GM10266 (cell line): ENCODE data around the gene C4A.
"Not testable (repeated sequence)": the region's sequence is repeated elsewhere in the genome, so short reads cannot be mapped to it uniquely, and the experiment has no call there.

Source experiments
- DNase-seq: peaks from one replicate; pipeline ENCODE4 v3.0.0; 2012; ENCODE audit errors: extremely low spot score
- TF ChIP-seq, protein P1 (sequence below): IDR thresholded peaks from 2 replicates; pipeline ENCODE4 v1.5.1; 2012; ENCODE audit warnings: mild to moderate bottlenecking, low read depth; ENCODE audit not compliant: control insufficient read depth, insufficient read depth; ENCODE audit errors: missing control alignments

Gene C4A

DNA sequence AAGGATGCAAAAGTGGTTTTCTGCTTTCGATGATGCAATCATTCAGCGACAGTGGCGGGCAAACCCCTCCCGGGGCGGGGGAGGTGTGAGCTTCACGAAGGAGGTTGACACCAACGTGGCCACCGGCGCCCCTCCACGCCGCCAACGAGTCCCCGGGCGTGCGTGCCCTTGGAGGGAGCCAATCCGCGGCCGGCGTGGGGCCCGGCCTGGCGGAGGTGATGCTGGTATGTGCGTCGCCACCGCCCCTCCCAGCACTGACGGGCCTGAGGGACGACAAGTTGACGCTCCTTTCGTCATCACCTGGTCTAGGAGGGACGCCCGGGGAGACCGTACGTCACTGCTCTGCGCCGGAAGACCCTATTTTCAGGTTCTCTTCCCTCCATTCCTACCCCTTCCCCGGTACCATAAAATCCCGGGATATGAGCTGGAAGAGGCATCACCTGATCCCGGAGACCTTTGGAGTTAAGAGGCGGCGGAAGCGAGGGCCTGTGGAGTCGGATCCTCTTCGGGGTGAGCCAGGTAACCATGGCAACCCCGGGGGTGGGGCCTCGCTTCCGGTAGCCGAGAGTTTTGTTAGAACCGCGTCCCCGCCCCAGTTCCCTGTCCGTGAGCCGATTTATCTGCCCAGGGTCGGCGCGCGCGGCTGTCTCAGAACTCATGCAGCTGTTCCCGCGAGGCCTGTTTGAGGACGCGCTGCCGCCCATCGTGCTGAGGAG lies 9.7 kb upstream of the C4A start, which contains the start of gene DXO:
Gene DXO (minus strand): TSS at position 146 of the 716 bp plus-strand sequence. CDS start 463 bp downstream, outside the sequence.
- DNase-seq = peak; percentile 99
- TF ChIP-seq, protein P1, sequence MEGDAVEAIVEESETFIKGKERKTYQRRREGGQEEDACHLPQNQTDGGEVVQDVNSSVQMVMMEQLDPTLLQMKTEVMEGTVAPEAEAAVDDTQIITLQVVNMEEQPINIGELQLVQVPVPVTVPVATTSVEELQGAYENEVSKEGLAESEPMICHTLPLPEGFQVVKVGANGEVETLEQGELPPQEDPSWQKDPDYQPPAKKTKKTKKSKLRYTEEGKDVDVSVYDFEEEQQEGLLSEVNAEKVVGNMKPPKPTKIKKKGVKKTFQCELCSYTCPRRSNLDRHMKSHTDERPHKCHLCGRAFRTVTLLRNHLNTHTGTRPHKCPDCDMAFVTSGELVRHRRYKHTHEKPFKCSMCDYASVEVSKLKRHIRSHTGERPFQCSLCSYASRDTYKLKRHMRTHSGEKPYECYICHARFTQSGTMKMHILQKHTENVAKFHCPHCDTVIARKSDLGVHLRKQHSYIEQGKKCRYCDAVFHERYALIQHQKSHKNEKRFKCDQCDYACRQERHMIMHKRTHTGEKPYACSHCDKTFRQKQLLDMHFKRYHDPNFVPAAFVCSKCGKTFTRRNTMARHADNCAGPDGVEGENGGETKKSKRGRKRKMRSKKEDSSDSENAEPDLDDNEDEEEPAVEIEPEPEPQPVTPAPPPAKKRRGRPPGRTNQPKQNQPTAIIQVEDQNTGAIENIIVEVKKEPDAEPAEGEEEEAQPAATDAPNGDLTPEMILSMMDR = no peak

DNA sequence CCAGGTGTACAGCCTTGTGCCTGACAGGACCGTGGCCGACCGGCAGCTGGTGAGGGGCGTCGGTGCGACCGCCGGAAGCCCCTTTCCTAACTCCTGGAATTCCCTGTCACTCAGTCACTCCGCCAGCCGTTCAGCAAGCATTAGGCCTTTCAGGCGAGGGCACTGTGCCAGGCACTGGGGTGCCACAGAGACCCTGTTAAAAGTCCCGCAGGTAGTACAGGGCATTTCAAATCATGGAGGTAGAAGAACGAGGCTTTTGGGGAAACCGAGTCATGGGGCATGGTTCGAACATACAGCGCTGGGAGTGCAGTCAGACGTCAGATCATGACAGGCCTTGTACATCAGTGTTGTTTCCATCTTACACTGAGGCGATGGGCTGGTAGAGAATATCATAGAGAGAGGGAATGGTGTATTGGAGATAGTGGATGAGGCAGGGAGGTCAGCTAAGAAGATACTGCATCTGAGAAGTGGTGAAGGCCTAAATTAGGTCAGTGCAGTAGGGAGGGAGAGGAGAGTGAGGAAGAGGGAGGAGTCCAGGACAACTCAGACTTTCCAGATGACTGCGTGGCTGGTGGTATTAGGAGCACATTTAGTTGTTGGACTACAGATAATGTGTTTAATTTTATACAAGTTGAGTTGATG lies 9.0 kb upstream of the C4A start:
- TF ChIP-seq, protein P1 = no peak
- peak; percentile 25 for DNase-seq

DNA sequence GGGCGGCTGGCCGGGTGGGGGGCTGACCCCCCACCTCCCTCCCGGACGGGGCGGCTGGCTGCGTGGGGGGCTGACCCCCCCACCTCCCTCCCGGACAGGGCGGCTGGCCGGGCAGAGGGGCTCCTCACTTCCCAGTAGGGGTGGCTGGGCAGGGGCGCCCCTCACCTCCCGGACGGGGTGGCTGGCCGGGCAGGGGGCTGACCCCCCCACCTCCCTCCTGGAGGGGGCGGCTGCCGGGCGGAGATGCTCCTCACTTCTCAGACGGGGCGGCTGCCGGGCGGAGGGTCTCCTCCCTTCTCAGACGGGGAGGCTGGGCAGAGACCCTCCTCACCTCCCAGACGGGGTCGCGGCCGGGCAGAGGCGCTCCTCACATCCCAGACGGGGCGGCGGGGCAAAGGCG lies 5.8 kb upstream of the C4A start:
- DNase-seq = not testable (repeated sequence)

DNA sequence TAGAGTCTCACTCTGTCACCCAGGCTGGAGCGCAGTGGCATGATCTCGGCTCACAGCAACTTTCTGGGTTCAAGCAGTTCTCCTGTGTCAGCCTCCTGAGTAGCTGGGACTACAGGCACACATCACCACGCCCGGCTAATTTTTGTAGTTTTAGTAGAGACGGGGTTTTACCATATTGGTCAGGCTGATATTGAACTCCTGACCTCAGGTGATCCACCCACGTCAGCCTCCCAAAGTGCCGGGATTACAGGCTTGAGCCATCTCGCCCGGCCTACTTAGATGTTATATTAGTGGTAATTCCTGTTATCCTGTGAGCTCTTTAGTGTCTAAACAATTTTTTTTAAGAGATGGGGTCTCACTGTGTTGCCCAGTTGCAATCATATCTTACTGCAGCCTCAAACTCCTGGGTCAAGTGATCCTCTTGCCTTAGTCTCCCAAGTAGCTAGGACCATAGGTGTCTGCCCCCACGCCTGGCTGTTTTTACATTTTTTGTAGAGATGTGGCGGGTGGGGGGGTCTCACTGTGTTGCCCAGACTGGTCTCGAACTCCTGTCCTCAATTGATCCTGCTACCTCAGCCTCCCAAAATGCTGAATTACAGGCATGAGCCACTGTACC lies 3.9 kb upstream of the C4A start:
- no peak for DNase-seq
- TF ChIP-seq, protein P1 = no peak

DNA sequence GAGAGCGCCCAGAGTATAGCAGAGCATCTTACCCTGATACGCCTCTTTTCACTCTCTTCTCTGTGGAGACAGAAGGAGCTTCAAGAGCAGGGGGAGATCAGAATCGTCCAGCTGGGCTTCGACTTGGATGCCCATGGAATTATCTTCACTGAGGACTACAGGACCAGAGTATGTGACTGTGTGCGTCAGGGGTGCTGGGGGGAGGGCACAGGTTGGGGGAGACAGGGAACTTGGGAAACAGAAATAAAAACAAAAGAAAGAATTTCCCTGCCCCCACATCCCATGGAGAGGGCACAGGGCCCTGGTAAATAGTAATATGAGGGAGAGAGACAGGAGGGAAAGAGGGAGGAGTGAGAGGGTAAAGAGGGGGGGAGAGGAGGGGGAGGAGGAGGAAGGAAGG lies 3.0 kb upstream of the C4A start:
- DNase-seq = no peak

DNA sequence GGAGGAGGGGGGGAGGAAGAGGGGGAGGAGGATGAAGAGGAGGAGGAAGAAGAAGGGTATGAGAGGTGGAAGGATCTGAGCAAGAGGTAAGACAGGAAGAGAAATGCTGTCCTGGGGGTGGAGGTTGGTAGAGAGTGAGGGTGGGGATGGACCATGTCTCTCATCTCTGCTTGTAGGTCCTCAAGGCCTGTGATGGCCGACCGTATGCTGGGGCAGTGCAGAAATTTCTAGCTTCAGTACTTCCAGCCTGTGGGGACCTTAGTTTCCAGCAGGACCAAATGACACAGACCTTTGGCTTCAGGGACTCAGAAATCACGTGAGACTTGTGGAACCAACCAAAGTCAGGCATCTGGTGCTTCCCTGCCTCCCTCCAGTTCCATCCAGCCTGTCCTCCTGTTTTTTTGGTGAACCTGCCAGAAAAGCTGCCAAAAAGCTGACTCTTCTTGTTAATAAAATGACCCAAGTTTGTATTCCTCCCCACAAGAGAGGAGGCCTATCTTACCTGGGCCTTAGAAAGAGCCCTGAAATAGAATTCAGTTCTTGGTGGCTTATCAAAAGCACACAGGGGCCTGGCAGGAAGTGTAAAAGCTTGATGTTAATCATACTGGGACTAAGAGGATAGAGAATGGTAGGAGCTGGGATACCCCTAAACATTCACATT lies 2.5 kb upstream of the C4A start:
- DNase-seq = no peak
- TF ChIP-seq, protein P1 = no peak

More for the DNA sequence above, 3.0 kb upstream of the C4A start:
- TF ChIP-seq, protein P1 = no peak

DNA sequence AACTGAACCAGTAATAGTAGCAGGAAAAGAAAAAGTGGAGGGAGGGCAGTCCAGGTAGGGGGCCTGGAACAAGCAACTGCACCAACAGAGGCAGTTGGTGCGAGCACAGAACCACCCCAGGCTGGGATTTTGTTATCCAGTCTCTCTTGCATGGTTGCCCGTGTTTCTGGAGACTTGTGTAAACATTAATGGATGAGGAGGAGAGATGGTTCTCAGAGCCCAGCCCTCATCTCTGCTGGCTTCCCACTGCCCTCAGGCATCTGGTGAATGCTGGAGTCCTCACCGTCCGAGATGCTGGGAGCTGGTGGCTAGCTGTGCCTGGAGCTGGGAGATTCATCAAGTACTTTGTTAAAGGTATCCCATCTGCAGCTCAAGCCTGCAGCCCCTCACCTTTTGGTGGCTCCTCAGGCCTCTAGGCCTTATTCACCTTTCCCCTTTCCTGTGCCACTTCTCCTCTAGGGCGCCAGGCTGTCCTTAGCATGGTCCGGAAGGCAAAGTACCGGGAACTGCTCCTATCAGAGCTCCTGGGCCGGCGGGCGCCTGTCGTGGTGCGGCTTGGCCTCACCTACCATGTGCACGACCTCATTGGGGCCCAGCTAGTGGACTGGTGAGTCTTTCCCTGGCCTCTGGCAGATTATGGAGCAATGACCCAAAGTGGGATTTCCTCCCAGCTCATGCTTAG lies 1.5 kb upstream of the C4A start:
- DNase-seq = not testable (repeated sequence)

DNA sequence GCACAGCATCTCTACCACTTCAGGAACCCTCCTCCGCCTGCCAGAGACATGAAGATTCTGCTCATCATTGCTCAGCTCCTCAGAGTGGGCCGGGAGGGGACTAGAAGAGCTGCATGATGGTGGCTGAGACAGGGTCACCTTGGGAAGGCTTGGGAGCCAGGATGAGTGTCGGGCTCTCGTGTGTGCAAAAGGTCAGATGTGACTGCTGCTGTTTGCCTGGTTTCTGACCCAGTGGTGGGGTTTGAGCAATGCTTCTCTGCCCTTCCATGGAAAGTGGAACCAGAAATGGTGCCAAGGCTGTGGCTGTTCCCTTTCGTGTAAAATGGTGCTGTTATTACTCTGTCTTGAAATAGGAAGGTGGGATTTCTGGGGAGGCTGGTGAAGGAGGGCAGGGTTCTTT lies 859 bp upstream of the C4A start:
- DNase-seq = not testable (repeated sequence)

DNA sequence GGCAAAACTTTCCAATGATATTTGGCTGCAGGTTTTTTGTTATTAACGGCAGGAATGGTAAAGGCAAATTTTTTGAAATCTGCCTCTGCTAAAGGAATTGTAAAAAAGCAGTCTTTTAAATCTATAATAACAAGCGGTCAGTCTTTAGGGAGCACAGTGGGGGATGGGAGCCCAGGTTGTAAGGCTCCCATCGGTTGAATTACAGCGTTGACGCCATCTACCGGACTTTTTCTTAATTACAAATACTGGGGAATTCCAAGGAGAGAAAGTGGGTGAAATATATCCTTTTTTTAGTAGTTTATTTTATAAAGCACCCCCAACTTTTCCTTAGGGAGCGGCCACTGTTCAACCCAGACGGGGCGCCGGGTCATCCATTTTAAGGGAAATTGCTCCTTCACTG lies 7.5 kb downstream of the C4A start:
- DNase-seq = not testable (repeated sequence)

DNA sequence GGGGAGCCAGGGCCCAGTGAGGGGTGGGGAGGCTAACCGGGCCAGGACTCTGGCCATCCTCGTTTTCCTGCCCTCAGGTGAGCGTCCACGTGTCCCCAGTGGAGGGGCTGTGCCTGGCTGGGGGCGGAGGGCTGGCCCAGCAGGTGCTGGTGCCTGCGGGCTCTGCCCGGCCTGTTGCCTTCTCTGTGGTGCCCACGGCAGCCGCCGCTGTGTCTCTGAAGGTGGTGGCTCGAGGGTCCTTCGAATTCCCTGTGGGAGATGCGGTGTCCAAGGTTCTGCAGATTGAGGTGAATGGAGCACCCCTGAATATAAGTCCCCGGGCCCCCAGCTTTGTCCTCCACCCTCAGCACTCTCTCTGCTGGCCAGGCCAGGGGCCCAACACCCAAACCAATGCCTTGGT lies 12.6 kb downstream of the C4A start:
- DNase-seq = not testable (repeated sequence)

DNA sequence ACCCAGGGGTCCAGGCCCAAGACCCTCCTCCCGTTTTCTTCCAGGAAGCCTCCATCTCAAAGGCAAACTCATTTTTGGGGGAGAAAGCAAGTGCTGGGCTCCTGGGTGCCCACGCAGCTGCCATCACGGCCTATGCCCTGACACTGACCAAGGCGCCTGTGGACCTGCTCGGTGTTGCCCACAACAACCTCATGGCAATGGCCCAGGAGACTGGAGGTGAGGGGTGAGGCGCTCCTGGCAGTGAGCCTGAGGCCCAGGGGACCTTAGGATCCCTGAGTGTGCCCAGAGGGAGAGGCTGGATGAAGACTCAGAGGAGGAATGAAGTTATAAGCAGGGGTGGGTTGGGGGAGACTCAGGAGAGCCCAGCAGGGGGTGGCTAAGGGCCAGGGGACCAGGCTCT lies 14.5 kb downstream of the C4A start:
- not testable (repeated sequence) for DNase-seq

DNA sequence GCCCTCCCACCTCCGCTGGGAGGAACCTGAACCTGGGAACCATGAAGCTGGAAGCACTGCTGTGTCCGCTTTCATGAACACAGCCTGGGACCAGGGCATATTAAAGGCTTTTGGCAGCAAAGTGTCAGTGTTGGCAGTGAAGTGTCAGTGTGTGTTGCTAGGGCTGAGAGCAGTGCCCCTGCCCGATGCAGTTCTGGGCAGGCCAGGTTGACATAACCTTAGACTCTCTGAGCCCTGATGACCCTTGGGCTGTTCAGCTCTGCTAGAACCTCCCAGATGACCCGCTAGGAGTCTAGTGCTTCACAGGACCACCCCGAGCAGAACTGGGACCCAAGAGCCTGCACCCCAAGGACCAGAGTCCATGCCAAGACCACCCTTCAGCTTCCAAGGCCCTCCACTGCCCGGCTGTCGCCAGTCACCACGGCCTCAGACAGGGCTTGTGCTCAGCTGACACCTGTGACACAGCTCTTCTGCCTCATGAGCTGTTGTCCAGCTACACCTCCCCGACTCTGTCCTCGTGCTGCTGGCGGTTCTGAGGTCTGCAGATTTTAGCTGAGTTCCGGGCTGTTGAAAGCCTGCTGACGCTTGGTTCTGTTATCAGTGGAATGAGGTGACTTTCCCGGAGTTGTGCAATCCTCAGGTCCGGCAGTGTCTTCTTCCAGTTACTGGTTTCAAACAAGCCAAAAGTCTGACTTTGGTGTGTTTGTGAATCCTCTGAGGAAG lies 20.9 kb downstream of the C4A start:
- DNase-seq = not testable (repeated sequence)
